Hepatocyte (in vitro differentiated cells): ENCODE data around the gene SUMF1. TPM values are rescaled to one million over a fixed set of nuclear protein-coding genes. Genes with fewer than 3 reads are reported as not detected.

Source experiments
- DNase-seq: peaks from one replicate; pipeline ENCODE4 v3.0.0-alpha.2; 2016; ENCODE audit warnings: low spot score
- H2AFZ ChIP-seq: fragments of 200-600 bp; sonication (generic); 2 replicates; pipeline ENCODE4 v1.6.0; 2016; ENCODE audit warnings: antibody characterized with exemption, mild to moderate bottlenecking
- H3K27ac ChIP-seq: fragments of 200-600 bp; sonication (generic); 2 replicates; pipeline ENCODE4 v1.5.1; 2016; ENCODE audit warnings: mild to moderate bottlenecking
- H3K27me3 ChIP-seq: fragments of 200-600 bp; sonication (generic); 2 replicates; pipeline ENCODE4 v1.6.1; 2016
- H3K36me3 ChIP-seq: fragments of 200-600 bp; sonication (generic); replicated peaks from 2 replicates; pipeline ENCODE4 v1.5.1; 2016; ENCODE audit warnings: low read depth; ENCODE audit not compliant: insufficient read depth
- H3K4me1 ChIP-seq: fragments of 200-600 bp; sonication (generic); 2 replicates; pipeline ENCODE4 v1.5.1; 2016; ENCODE audit warnings: mild to moderate bottlenecking, moderate library complexity; ENCODE audit not compliant: insufficient read depth
- H3K4me2 ChIP-seq: fragments of 200-600 bp; sonication (generic); 2 replicates; pipeline ENCODE4 v1.6.0; 2016
- H3K4me3 ChIP-seq: fragments of 200-600 bp; sonication (generic); 2 replicates; pipeline ENCODE4 v1.5.1; 2016; ENCODE audit warnings: mild to moderate bottlenecking
- H3K79me2 ChIP-seq: fragments of 200-600 bp; sonication (generic); 2 replicates; pipeline ENCODE4 v1.6.0; 2017; ENCODE audit warnings: mild to moderate bottlenecking
- H3K9me2 ChIP-seq: fragments of 200-600 bp; sonication (generic); replicated peaks from 2 replicates; pipeline ENCODE4 v1.6.0; 2017; ENCODE audit warnings: mild to moderate bottlenecking; ENCODE audit not compliant: insufficient read depth
- H3K9me3 ChIP-seq: fragments of 200-600 bp; sonication (generic); 2 replicates; pipeline ENCODE4 v1.5.1; 2016; ENCODE audit warnings: low read depth, mild to moderate bottlenecking
- H4K20me1 ChIP-seq: fragments of 200-600 bp; sonication (generic); 2 replicates; pipeline ENCODE4 v1.6.0; 2016; ENCODE audit warnings: mild to moderate bottlenecking; ENCODE audit not compliant: insufficient read depth, poor library complexity, severe bottlenecking
- EZH2 ChIP-seq: fragments of 200-600 bp; sonication (generic); IDR thresholded peaks from 2 replicates; pipeline ENCODE4 v1.6.1; 2016; ENCODE audit warnings: antibody characterized with exemption, mild to moderate bottlenecking, borderline replicate concordance
- EZH2phosphoT487 ChIP-seq: fragments of 200-600 bp; sonication (generic); IDR thresholded peaks from one replicate; pipeline ENCODE4 v1.6.1; 2018; ENCODE audit warnings: antibody characterized with exemption, mild to moderate bottlenecking, low read depth, moderate library complexity; ENCODE audit not compliant: unreplicated experiment, severe bottlenecking
- WGBS: methylation state at CpG from one replicate; pipeline ENCODE4 v1.1.6; 2016; ENCODE audit warnings: low lambda C conversion rate; ENCODE audit errors: missing lambda C conversion rate; 5-methylcytosine and 5-hydroxymethylcytosine counted together
- polyA plus RNA-seq: library from polyadenylated mRNA; unstranded; fragments of >200 nt; fragmentation: Nextera tagmentation; extraction: Ambion mirVana; gene quantifications from 2 replicates; pipeline ENCODE4 v1.2.1, GENCODE V29; 2016
- total RNA-seq: library from RNA; depleted of rRNA; stranded (reverse); fragments of >200 nt; gene quantifications from 2 replicates; pipeline ENCODE4 v1.2.3, GENCODE V29; 2014
- TF ChIP-seq, protein P1 (sequence below): fragments of 200-600 bp; sonication (generic); IDR thresholded peaks from 2 replicates; pipeline ENCODE4 v1.5.1; 2016; ENCODE audit warnings: antibody characterized with exemption, mild to moderate bottlenecking; ENCODE audit not compliant: poor library complexity

Gene SUMF1
- total and polyA plus RNA-seq, 2 experiments from 2014 or later = 55.5 to 59.0 TPM

DNA sequence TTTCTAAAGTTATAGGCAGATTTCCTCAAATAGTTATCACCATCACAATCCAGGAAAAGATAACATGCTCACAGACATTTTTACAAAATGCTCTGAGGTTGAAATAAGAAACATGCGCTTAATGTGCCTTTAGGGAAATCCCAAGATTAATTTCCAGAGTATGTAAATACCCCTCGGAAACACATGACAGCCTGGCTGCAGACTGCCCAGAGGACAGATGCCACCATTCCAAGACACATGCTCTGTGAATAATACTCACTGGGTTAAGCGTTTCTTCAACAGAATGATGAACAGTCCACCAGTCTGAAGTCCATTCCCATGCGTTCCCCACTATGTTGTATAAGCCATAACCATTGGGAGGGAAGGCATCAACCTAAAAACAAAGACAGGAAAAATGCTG lies 56.5 kb downstream of the SUMF1 start:
- Histone ChIP-seq H3K36me3 (no peaks in the 10 kb centered on the region), H4K20me1 (no peaks in the 10 kb centered on the region), H2AFZ (no peak overlapping the region), H3K27me3 (no peaks in the 10 kb centered on the region), H3K79me2 (no peaks in the 10 kb centered on the region), H3K9me2 (no peaks in the 10 kb centered on the region), H3K9me3 (no peaks in the 10 kb centered on the region), H3K27ac (no peak overlapping the region), H3K4me2 (no peak overlapping the region), H3K4me1 (no peaks in the 10 kb centered on the region), H3K4me3 (no peak overlapping the region)
- TF ChIP-seq EZH2phosphoT487 (no peak), EZH2 (no peak)
- TF ChIP-seq, protein P1, sequence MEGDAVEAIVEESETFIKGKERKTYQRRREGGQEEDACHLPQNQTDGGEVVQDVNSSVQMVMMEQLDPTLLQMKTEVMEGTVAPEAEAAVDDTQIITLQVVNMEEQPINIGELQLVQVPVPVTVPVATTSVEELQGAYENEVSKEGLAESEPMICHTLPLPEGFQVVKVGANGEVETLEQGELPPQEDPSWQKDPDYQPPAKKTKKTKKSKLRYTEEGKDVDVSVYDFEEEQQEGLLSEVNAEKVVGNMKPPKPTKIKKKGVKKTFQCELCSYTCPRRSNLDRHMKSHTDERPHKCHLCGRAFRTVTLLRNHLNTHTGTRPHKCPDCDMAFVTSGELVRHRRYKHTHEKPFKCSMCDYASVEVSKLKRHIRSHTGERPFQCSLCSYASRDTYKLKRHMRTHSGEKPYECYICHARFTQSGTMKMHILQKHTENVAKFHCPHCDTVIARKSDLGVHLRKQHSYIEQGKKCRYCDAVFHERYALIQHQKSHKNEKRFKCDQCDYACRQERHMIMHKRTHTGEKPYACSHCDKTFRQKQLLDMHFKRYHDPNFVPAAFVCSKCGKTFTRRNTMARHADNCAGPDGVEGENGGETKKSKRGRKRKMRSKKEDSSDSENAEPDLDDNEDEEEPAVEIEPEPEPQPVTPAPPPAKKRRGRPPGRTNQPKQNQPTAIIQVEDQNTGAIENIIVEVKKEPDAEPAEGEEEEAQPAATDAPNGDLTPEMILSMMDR = no peak
- no peak for DNase-seq
- WGBS = 80% methylated on average over 4 of the region's 4 CpGs

DNA sequence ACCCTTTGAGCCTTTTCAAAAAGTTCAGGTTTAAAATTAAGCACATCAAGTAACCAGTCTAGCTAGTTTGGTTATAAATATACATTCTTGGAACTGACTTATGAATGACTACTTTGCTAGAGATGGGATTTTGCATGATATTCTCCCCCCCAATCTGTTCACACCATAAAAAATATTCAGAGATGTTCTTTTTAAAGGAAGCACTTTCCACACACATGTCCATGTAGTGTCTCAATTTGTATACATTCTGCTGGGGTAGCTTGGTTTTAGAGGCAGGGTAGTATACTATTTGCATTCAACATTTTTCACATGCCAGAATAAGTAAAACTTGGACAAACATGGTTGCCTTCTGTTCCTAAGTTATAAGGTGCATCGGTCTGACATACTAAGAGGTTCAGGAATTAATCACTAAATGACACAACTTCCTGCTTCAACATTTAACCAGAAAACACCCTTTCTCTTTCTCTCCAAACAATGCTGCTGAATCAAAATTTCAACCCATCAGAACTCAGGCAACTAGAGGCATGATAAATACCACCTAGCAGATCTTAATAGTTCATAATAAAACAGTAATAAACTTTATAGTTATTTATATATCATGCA lies 57.0 kb downstream of the SUMF1 start:
- no peak for DNase-seq
- Histone ChIP-seq H2AFZ (no peak overlapping the region), H3K9me3 (no peaks in the 10 kb centered on the region), H3K4me3 (no peak overlapping the region), H4K20me1 (no peaks in the 10 kb centered on the region), H3K27me3 (no peaks in the 10 kb centered on the region), H3K9me2 (no peaks in the 10 kb centered on the region), H3K27ac (no peak overlapping the region), H3K79me2 (no peaks in the 10 kb centered on the region), H3K4me1 (no peaks in the 10 kb centered on the region), H3K4me2 (no peak overlapping the region), H3K36me3 (no peaks in the 10 kb centered on the region)
- TF ChIP-seq EZH2phosphoT487 (no peak), EZH2 (no peak)
- TF ChIP-seq, protein P1 = no peak
- 48% methylated on average over 1 of the region's 1 CpG for WGBS

DNA sequence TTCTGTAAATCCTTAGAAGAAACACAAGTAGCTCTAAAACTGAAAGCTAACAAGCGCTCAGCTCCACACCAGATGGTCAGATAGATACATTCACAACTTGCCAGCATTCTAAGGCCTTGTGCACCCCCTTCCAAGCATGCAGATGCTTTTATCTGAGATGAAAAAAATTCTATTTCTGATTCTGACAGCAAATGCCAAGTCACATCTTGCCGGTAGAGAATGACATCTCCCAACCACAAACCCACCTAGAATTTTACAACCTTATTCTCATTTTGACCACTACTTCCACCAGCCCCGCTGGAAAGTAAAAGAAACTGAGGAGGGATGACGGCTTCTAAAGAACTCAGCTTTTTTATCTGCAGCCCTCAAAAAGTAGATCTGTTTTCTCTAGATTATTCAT lies 57.7 kb downstream of the SUMF1 start:
- Histone ChIP-seq H3K79me2 (no peaks in the 10 kb centered on the region), H3K27me3 (no peaks in the 10 kb centered on the region), H3K27ac (no peak overlapping the region), H3K4me3 (no peak overlapping the region), H3K4me1 (no peaks in the 10 kb centered on the region), H3K9me3 (no peaks in the 10 kb centered on the region), H3K4me2 (no peak overlapping the region), H4K20me1 (no peaks in the 10 kb centered on the region), H2AFZ (no peak overlapping the region), H3K9me2 (no peaks in the 10 kb centered on the region), H3K36me3 (no peaks in the 10 kb centered on the region)
- whole genome bisulfite sequencing = 92% methylated on average over 4 of the region's 4 CpGs
- TF ChIP-seq EZH2 (no peak), EZH2phosphoT487 (no peak)
- TF ChIP-seq, protein P1 = no peak
- DNase-seq = no peak

DNA sequence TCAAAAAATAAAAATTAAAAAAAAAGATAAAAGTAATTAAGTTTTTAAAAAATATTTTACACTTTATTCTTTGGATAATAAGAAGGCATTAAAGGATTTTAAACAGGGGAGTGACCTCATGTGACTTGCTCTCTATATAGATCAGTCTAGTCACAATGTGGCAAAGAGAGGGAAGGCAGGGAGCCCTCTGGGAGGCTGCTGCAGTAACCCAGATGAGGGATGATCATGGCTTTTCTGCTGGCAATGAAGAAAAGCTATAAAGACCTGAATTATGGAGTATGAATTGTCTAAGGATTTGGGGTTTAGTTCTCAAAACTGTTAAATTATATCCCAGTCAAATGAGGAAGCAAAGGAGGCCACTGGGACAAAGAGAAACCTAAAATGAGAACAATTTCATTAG lies 58.1 kb downstream of the SUMF1 start:
- H3K27me3 ChIP-seq = no peaks in the 10 kb centered on the region
- no peak overlapping the region for H2AFZ ChIP-seq
- no peak overlapping the region for H3K27ac ChIP-seq
- H3K36me3 ChIP-seq = no peaks in the 10 kb centered on the region
- no peak overlapping the region for H3K4me2 ChIP-seq
- TF ChIP-seq EZH2 (no peak), EZH2phosphoT487 (no peak)
- TF ChIP-seq, protein P1 = no peak
- no peak overlapping the region for H3K4me3 ChIP-seq
- H3K9me3 ChIP-seq = no peaks in the 10 kb centered on the region
- no peak for DNase-seq
- H3K79me2 ChIP-seq = no peaks in the 10 kb centered on the region
- H3K9me2 ChIP-seq = no peaks in the 10 kb centered on the region
- no peaks in the 10 kb centered on the region for H3K4me1 ChIP-seq
- H4K20me1 ChIP-seq = no peaks in the 10 kb centered on the region
